ENCODE measurements around the gene CYP11A1. TPM values are rescaled to one million over a fixed set of nuclear protein-coding genes. Genes with fewer than 3 reads are reported as not detected.
A peak's percentile ranks its signal among the peaks of the same experiment; 100 is the strongest.

Gene CYP11A1
- total and polyA plus RNA-seq, 10 of the 15 experiments (the other 5 are each of a cell fraction or from before 2014, with no cell fraction given) = 0.11 to 1.2 (median 0.23) TPM; not detected in 5

- no peak for TF ChIP-seq BCLAF1 (IDR thresholded peaks at IDR 0.05)
- no peak for TF ChIP-seq CBX5 (IDR thresholded peaks at IDR 0.05; ENCODE audit: low read depth)
- no peak for TF ChIP-seq ZNF622 (IDR thresholded peaks at IDR 0.05)
- no peak for TF ChIP-seq POLR2AphosphoS2 (IDR thresholded peaks at IDR 0.05; ENCODE audit: low read depth, low read length)
- peak; percentile 62; the same call in 1 of the 2 replicates for TF ChIP-seq LARP7 (IDR thresholded peaks at IDR 0.05)
- no peak for TF ChIP-seq BCL11A (IDR thresholded peaks at IDR 0.05; ENCODE audit: low read depth, low read length)
- TF ChIP-seq ZNF687 (IDR thresholded peaks at IDR 0.05) = 0 out of 2 replicates have a peak, but pooled peaks have one; percentile 17
- no peak for TF ChIP-seq EP300 (IDR thresholded peaks at IDR 0.05; ENCODE audit: borderline replicate concordance in 1 of 2, control insufficient read depth in 1 of 2, low read depth in 2 of 2, low read length in 2 of 2)
- no peak for TF ChIP-seq CREM (IDR thresholded peaks at IDR 0.05; ENCODE audit: low read depth)
- no peak for TF ChIP-seq PRDM15 (CRISPR knock-in tag; IDR thresholded peaks at IDR 0.05)
- no peak for TF ChIP-seq NR2C1 (IDR thresholded peaks at IDR 0.05)
- no peak for TF ChIP-seq CHD1 (IDR thresholded peaks at IDR 0.05; ENCODE audit: low read depth, low read length)
- TF ChIP-seq RELA (IDR thresholded peaks at IDR 0.05; ENCODE audit: borderline replicate concordance, partially characterized antibody) = no peak
- peak; percentile 62; the same call in 1 of the 2 replicates for TF ChIP-seq TCF12 (IDR thresholded peaks at IDR 0.05; ENCODE audit: low read depth, low read length)
- TF ChIP-seq USF2 (IDR thresholded peaks at IDR 0.05; ENCODE audit: borderline replicate concordance, low read depth, low read length) = no peak
Measured at GRCh38 chr15:74373731-74374647, 6.5 kb upstream of the CYP11A1 start (continued).
